SK-N-SH treated with all-trans-retinoic acid at 6 μM for 48 hours (cell line): ENCODE results near the gene NXNL1.

ENCODE experiments used
- ATAC-seq: fragments of 200-7000 bp; cut with Tn5 transposase; 3 replicates; pipeline ENCODE4 v1.9.1; 2020; ENCODE audit warnings: mild to moderate bottlenecking, moderate library complexity
- ARNTL ChIP-seq: fragments of 450-650 bp; formaldehyde crosslinking; IDR thresholded peaks from 2 replicates; pipeline ENCODE4 v1.5.0; 2020; ENCODE audit warnings: low read depth, mild to moderate bottlenecking, moderate library complexity, borderline replicate concordance
- BACH2 ChIP-seq: fragments of 250-450 bp; sonication (Bioruptor Pico); IDR thresholded peaks from 2 replicates; pipeline ENCODE4 v1.9.0; 2021; ENCODE audit warnings: mild to moderate bottlenecking, borderline replicate concordance
- ESRRG ChIP-seq: fragments of 250-450 bp; sonication (Bioruptor Pico); IDR thresholded peaks from 2 replicates; pipeline ENCODE4 v1.6.1; 2021; ENCODE audit warnings: mild to moderate bottlenecking
- ISL1 ChIP-seq: fragments of 250-450 bp; sonication (Bioruptor Pico); IDR thresholded peaks from 2 replicates; pipeline ENCODE4 v2.1.2; 2022; ENCODE audit warnings: mild to moderate bottlenecking, moderate library complexity
- PATZ1 ChIP-seq: fragments of 250-450 bp; sonication (Bioruptor Pico); IDR thresholded peaks from 2 replicates; pipeline ENCODE4 v1.8.0; 2020; ENCODE audit warnings: mild to moderate bottlenecking, moderate library complexity, borderline replicate concordance
- POU6F1 ChIP-seq: fragments of 250-450 bp; sonication (Bioruptor Pico); IDR thresholded peaks from 2 replicates; pipeline ENCODE4 v1.8.0; 2021; ENCODE audit warnings: low read depth, mild to moderate bottlenecking, moderate library complexity, borderline replicate concordance
- PPARA ChIP-seq: fragments of 250-450 bp; sonication (Bioruptor Pico); IDR thresholded peaks from 2 replicates; pipeline ENCODE4 v1.5.0; 2020; ENCODE audit warnings: mild to moderate bottlenecking, borderline replicate concordance
- RARB ChIP-seq: fragments of 250-450 bp; sonication (Bioruptor Pico); IDR thresholded peaks from 2 replicates; pipeline ENCODE4 v1.8.0; 2021; ENCODE audit warnings: mild to moderate bottlenecking, moderate library complexity
- SNAI2 ChIP-seq: fragments of 250-450 bp; sonication (Bioruptor Pico); IDR thresholded peaks from 2 replicates; pipeline ENCODE4 v1.5.0; 2020; ENCODE audit warnings: mild to moderate bottlenecking, moderate library complexity
- TCF4 ChIP-seq: fragments of 250-450 bp; sonication (Bioruptor Pico); IDR thresholded peaks from 2 replicates; pipeline ENCODE4 v1.8.0; 2021; ENCODE audit warnings: mild to moderate bottlenecking, moderate library complexity, borderline replicate concordance
- ZFP30 ChIP-seq: fragments of 450-650 bp; formaldehyde crosslinking; IDR thresholded peaks from 2 replicates; pipeline ENCODE4 v1.5.0; 2022; ENCODE audit warnings: mild to moderate bottlenecking, moderate library complexity
- ZNF70 ChIP-seq: fragments of 450-650 bp; formaldehyde crosslinking; IDR thresholded peaks from 2 replicates; pipeline ENCODE4 v1.5.0; 2020; ENCODE audit warnings: mild to moderate bottlenecking, moderate library complexity
- ZNF8 ChIP-seq: fragments of 450-650 bp; formaldehyde crosslinking; IDR thresholded peaks from 2 replicates; pipeline ENCODE4 v1.5.0; 2020; ENCODE audit warnings: mild to moderate bottlenecking, moderate library complexity
- TF ChIP-seq, protein P1 (sequence below): fragments of 250-450 bp; sonication (Bioruptor Pico); IDR thresholded peaks from 2 replicates; pipeline ENCODE4 v1.5.1; 2021; ENCODE audit warnings: mild to moderate bottlenecking, moderate library complexity
- TF ChIP-seq, protein P2 (sequence below): fragments of 250-450 bp; sonication (Bioruptor Pico); IDR thresholded peaks from 2 replicates; pipeline ENCODE4 v1.5.0; 2020; ENCODE audit warnings: mild to moderate bottlenecking, moderate library complexity
- TF ChIP-seq, protein P3 (sequence below): fragments of 250-450 bp; sonication (Bioruptor Pico); IDR thresholded peaks from 2 replicates; pipeline ENCODE4 v1.5.1; 2020; ENCODE audit warnings: low read depth, mild to moderate bottlenecking, moderate library complexity

Gene NXNL1

DNA sequence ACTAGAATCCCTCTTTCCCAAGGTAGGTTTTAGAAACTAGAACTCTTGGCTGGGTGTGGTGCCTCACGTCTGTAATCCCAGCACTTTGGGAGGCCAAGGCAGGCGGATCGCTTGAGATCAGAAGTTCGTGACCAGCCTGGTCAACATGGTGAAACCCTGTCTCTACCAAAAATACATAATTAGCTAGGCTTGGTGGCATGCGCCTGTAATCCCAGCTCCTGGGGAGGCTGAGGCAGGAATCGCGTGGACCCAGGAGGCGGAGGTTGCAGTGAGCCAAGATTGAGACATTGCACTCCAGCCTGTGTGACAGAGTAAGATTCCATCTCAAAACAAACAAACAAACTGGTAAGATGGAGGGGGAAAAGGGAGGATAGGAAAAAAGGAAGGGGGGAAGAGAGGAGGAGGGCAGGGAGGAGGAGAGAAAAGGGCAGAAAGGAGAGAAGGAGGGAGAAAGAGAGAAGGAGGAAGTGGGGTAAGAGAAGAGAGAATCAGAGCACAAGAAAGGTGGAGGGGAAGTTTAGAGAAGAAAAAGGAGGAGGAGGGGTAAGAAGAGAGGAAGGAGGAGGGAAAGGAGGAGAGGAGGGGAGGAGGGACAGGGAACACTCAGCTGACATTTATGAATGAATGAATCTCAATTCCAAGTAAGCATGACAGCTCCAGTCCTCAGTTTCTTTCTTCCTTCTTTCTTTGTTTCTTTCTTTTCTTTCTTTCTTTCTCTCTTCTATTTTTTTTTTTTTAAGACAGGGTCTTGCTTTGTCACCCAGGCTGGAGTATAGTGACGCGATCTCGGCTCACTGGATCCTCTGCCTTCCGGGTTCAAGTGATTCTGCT lies 7.0 kb upstream of the NXNL1 start (continued):
- TF ChIP-seq, protein P1, sequence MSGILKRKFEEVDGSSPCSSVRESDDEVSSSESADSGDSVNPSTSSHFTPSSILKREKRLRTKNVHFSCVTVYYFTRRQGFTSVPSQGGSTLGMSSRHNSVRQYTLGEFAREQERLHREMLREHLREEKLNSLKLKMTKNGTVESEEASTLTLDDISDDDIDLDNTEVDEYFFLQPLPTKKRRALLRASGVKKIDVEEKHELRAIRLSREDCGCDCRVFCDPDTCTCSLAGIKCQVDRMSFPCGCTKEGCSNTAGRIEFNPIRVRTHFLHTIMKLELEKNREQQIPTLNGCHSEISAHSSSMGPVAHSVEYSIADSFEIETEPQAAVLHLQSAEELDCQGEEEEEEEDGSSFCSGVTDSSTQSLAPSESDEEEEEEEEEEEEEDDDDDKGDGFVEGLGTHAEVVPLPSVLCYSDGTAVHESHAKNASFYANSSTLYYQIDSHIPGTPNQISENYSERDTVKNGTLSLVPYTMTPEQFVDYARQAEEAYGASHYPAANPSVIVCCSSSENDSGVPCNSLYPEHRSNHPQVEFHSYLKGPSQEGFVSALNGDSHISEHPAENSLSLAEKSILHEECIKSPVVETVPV (CRISPR knock-in tag), result no peak
- no peak for TF ChIP-seq ZNF8 (CRISPR knock-in tag)

- no peak for ATAC-seq
- TF ChIP-seq BACH2 (CRISPR knock-in tag) (no peak), PPARA (no peak), ZFP30 (no peak), SNAI2 (CRISPR knock-in tag) (no peak), TCF4 (CRISPR knock-in tag) (no peak), ISL1 (CRISPR knock-in tag) (no peak), POU6F1 (CRISPR knock-in tag) (no peak), ZNF70 (CRISPR knock-in tag) (no peak), RARB (CRISPR knock-in tag) (no peak), ESRRG (no peak), ARNTL (no peak)
- TF ChIP-seq, protein P2, sequence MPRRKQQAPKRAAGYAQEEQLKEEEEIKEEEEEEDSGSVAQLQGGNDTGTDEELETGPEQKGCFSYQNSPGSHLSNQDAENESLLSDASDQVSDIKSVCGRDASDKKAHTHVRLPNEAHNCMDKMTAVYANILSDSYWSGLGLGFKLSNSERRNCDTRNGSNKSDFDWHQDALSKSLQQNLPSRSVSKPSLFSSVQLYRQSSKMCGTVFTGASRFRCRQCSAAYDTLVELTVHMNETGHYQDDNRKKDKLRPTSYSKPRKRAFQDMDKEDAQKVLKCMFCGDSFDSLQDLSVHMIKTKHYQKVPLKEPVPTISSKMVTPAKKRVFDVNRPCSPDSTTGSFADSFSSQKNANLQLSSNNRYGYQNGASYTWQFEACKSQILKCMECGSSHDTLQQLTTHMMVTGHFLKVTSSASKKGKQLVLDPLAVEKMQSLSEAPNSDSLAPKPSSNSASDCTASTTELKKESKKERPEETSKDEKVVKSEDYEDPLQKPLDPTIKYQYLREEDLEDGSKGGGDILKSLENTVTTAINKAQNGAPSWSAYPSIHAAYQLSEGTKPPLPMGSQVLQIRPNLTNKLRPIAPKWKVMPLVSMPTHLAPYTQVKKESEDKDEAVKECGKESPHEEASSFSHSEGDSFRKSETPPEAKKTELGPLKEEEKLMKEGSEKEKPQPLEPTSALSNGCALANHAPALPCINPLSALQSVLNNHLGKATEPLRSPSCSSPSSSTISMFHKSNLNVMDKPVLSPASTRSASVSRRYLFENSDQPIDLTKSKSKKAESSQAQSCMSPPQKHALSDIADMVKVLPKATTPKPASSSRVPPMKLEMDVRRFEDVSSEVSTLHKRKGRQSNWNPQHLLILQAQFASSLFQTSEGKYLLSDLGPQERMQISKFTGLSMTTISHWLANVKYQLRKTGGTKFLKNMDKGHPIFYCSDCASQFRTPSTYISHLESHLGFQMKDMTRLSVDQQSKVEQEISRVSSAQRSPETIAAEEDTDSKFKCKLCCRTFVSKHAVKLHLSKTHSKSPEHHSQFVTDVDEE (CRISPR knock-in tag), result no peak
- TF ChIP-seq, protein P3, sequence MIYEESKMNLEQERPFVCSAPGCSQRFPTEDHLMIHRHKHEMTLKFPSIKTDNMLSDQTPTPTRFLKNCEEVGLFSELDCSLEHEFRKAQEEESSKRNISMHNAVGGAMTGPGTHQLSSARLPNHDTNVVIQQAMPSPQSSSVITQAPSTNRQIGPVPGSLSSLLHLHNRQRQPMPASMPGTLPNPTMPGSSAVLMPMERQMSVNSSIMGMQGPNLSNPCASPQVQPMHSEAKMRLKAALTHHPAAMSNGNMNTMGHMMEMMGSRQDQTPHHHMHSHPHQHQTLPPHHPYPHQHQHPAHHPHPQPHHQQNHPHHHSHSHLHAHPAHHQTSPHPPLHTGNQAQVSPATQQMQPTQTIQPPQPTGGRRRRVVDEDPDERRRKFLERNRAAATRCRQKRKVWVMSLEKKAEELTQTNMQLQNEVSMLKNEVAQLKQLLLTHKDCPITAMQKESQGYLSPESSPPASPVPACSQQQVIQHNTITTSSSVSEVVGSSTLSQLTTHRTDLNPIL (CRISPR knock-in tag), result no peak
Measured at GRCh38 chr19:17466487-17466850, 5.7 kb upstream of the NXNL1 start.

- ATAC-seq, result no peak
- TF ChIP-seq, protein P2 (CRISPR knock-in tag), result no peak
- no peak for TF ChIP-seq PATZ1 (CRISPR knock-in tag)
- no peak for TF ChIP-seq ARNTL
- no peak for TF ChIP-seq RARB (CRISPR knock-in tag)
- no peak for TF ChIP-seq ESRRG
- TF ChIP-seq PPARA, result no peak
- TF ChIP-seq, protein P3 (CRISPR knock-in tag), result no peak
- TF ChIP-seq ZNF70 (CRISPR knock-in tag), result no peak
- TF ChIP-seq TCF4 (CRISPR knock-in tag), result no peak
- TF ChIP-seq, all 23 proteins: peak for 0
Measured at GRCh38 chr19:17458970-17459369, 1.8 kb downstream of the NXNL1 start.
